ENCODE results near the gene TREH. TPM values are rescaled to one million over a fixed set of nuclear protein-coding genes. Genes with fewer than 3 reads are reported as not detected.
"Not testable (repeated sequence)": the region's sequence is repeated elsewhere in the genome, so short reads cannot be mapped to it uniquely, and the experiment has no call there.

TREH gene
- not detected in 2 replicates for total RNA-seq

- intact Hi-C loops (cut with micrococcal nuclease): no loop called here
These were observed at the start of gene TREH for GRCh38 chr11:118679483-118679882. Gene TREH (minus strand): TSS chr11:118679650. CDS start chr11:118679627, 23 bp downstream.

- intact Hi-C loops (cut with micrococcal nuclease): not testable (repeated sequence)
These were observed 48.7 kb upstream of the TREH start for GRCh38 chr11:118728112-118728511.

- intact Hi-C loops (cut with micrococcal nuclease): not testable (repeated sequence)
These were observed 48.2 kb upstream of the TREH start for GRCh38 chr11:118727721-118728066.

- intact Hi-C loops (cut with micrococcal nuclease): not testable (repeated sequence)
These were observed 47.7 kb upstream of the TREH start for GRCh38 chr11:118727001-118727720.

- intact Hi-C loops (cut with micrococcal nuclease): not testable (repeated sequence)
These were observed 42.1 kb upstream of the TREH start for GRCh38 chr11:118721478-118722015.

- intact Hi-C loops (cut with micrococcal nuclease): not testable (repeated sequence)
These were observed 41.3 kb upstream of the TREH start for GRCh38 chr11:118720740-118721139.

GRCh38 chr11:118720078-118720477 lies 40.6 kb upstream of the TREH start:
- intact Hi-C loops (cut with micrococcal nuclease): not testable (repeated sequence)

- intact Hi-C loops (cut with micrococcal nuclease): not testable (repeated sequence)
These were observed 39.1 kb upstream of the TREH start for GRCh38 chr11:118718562-118718961.

GRCh38 chr11:118717733-118718132 lies 38.3 kb upstream of the TREH start:
- intact Hi-C loops (cut with micrococcal nuclease): not testable (repeated sequence)

GRCh38 chr11:118717221-118717620 lies 37.8 kb upstream of the TREH start:
- intact Hi-C loops (cut with micrococcal nuclease): not testable (repeated sequence)

GRCh38 chr11:118715837-118716260 lies 36.4 kb upstream of the TREH start:
- intact Hi-C loops (cut with micrococcal nuclease): no loop called here

GRCh38 chr11:118715245-118715831 lies 35.9 kb upstream of the TREH start:
- intact Hi-C loops (cut with micrococcal nuclease): no loop called here

GRCh38 chr11:118714816-118715215 lies 35.4 kb upstream of the TREH start:
- intact Hi-C loops (cut with micrococcal nuclease): no loop called here

GRCh38 chr11:118714416-118714815 lies 35.0 kb upstream of the TREH start:
- intact Hi-C loops (cut with micrococcal nuclease): not testable (repeated sequence)

GRCh38 chr11:118708296-118708695 lies 28.8 kb upstream of the TREH start:
- intact Hi-C loops (cut with micrococcal nuclease): no loop called here

- intact Hi-C loops (cut with micrococcal nuclease): no loop called here
These were observed 27.0 kb upstream of the TREH start for GRCh38 chr11:118706546-118706825.

- intact Hi-C loops (cut with micrococcal nuclease): no loop called here
These were observed 26.5 kb upstream of the TREH start for GRCh38 chr11:118705791-118706545.

- intact Hi-C loops (cut with micrococcal nuclease): no loop called here
These were observed 25.8 kb upstream of the TREH start for GRCh38 chr11:118705111-118705741.

- intact Hi-C loops (cut with micrococcal nuclease): no loop called here
These were observed 24.2 kb upstream of the TREH start for GRCh38 chr11:118703563-118704106.

GRCh38 chr11:118699506-118700220 lies 20.2 kb upstream of the TREH start:
- intact Hi-C loops (cut with micrococcal nuclease): no loop called here

GRCh38 chr11:118697346-118697745 lies 17.9 kb upstream of the TREH start:
- intact Hi-C loops (cut with micrococcal nuclease): no loop called here

All from T-helper 2 cell treated with Interferon-gamma antibody and Interleukin-4, amounts not matched to agents 100 ng/mL and 5 ng/mL, for 36 hours (primary cell).